Measurements from ENCODE around the gene ARHGEF2. TPM values are rescaled to one million over a fixed set of nuclear protein-coding genes. Genes with fewer than 3 reads are reported as not detected.

The ARHGEF2 gene
- total and polyA plus RNA-seq, 9 donors = 36.3 to 221 (median 63.3) TPM

DNA sequence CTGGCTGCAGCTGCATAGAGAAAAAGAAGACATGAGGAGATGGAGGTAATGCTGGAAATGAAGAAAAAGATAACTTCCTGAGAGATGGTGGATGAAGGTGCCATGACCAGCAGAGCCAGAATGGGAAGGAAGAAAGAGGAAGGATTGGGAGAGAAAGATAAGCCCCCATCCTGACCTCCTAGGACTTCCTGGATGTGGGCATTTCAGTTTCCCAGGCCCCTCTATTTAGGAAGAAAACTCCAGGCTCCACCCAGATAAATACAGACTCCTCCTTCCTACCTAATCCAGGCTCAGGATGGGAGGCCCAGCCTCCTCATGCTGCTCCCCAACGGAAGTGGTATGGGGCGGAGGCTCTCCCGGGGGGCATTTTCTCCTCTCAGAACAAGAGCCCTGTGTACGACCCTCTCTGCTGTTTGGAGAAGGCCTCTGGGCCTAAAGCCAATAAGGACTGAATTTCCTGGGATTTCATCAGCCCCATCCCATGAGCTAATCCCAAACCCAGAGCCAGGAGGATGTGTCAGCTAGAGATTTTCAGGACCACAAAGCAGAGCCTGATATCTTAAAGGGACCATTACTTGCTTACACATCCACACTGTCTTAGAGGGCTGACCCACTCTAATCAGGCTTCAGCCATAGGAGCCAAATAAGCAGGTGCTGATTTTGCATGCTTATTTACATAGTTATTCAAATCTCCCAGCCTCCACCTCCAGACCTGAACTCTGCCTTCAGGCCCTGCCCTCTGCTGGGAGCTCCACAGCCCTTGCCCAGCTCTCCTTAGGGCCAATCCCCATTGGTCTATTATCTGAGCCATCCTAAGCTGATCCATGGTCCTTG, 5.1 kb upstream of the ARHGEF2 start:
- intact Hi-C loops (cut with DNase I) = no loop called here
- Histone ChIP-seq H3K27me3 (no peaks in the 10 kb centered on the region), H3K27ac (peak overlapping the region; percentile 20 to 45), H3K9me3 (no peaks in the 10 kb centered on the region), H3K4me1 (ENCODE audit: insufficient read depth) (peaks cover 11% of the 10 kb centered on the region), H3K36me3 (no peaks in the 10 kb centered on the region), H3K4me3 (peak overlapping the region; percentile 12)
- peak in 4 of 5 donors; percentile 46 to 74 (median 56) for DNase-seq
- 7 to 24% (median 17%) methylated on average over 4 of the region's 4 CpGs for WGBS, 3 donors
- TF ChIP-seq POLR2A (IDR thresholded peaks at IDR 0.05) (no peak), CTCF (IDR thresholded peaks at IDR 0.05) (no peak), EP300 (IDR thresholded peaks at IDR 0.05) (no peak)

GRCh38 chr1:155982106-155982505, 3.8 kb upstream of the ARHGEF2 start:
- Histone ChIP-seq H3K27me3 (no peaks in the 10 kb centered on the region), H3K36me3 (no peaks in the 10 kb centered on the region), H3K4me1 (ENCODE audit: insufficient read depth) (peaks cover 12% of the 10 kb centered on the region), H3K4me3 (no peak overlapping the region), H3K9me3 (no peaks in the 10 kb centered on the region), H3K27ac (no peak overlapping the region)
- intact Hi-C loops (cut with DNase I) = no loop called here
- TF ChIP-seq EP300 (IDR thresholded peaks at IDR 0.05) (no peak), CTCF (IDR thresholded peaks at IDR 0.05) (no peak), POLR2A (IDR thresholded peaks at IDR 0.05) (no peak)
- DNase-seq = no peak
- WGBS, 3 donors = 49 to 69% (median 64%) methylated on average over 7 of the region's 7 CpGs

GRCh38 chr1:155981266-155982088, 3.1 kb upstream of the ARHGEF2 start:
- intact Hi-C loops (cut with DNase I) = no loop called here
- WGBS, 3 donors = 63 to 71% (median 66%) methylated on average over 6 of the region's 6 CpGs
- Histone ChIP-seq H3K27ac (no peak overlapping the region), H3K36me3 (no peaks in the 10 kb centered on the region), H3K9me3 (no peaks in the 10 kb centered on the region), H3K4me1 (ENCODE audit: insufficient read depth) (peaks cover 13% of the 10 kb centered on the region), H3K27me3 (no peaks in the 10 kb centered on the region), H3K4me3 (peak overlapping the region; percentile 5)
- no peak for DNase-seq
- TF ChIP-seq POLR2A (IDR thresholded peaks at IDR 0.05) = no peak
- no peak for TF ChIP-seq EP300 (IDR thresholded peaks at IDR 0.05)
- no peak for TF ChIP-seq CTCF (IDR thresholded peaks at IDR 0.05)

DNA sequence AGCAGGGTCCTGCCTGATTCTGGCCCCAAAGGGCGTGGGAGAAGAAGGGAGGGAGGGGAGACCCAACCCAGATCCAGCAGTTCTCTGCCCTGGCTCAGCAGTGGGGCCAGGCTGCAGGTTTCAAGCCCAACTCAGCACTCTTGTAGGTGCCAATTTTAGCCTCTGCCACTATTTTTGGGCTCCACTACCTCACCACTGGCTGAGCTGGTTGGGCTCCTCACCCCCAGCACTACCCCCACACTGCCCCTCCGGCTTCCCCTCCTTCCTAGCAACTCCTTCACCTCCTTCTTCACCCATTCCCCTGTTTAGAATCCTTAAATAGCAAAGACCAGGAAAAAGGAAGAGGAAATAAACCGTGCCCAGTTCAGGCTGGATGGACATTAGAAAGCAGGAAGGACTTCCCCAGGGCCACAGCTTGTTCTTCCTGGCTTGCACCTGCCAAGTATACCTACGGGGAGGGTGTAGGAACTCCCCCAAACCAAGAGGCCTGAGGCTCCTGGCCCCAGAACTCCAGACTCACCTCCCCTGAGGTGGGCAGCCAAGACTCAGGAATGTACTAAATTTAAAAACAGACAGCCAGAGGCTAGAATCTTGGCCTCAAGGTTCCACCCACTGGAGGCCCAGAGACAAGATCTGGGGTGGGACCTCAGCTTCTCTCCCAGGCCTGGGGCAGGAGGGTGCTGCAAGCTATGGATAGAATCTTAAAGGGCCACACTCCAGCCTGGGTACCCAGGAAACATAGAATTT, 1.4 kb upstream of the ARHGEF2 start:
- DNase-seq = no peak
- WGBS, 3 donors = 36 to 61% (median 49%) methylated on average over 4 of the region's 4 CpGs
- Histone ChIP-seq H3K27me3 (no peaks in the 10 kb centered on the region), H3K36me3 (no peaks in the 10 kb centered on the region), H3K27ac (peak overlapping the region; percentile 75 to 91), H3K4me3 (peak overlapping the region; percentile 78), H3K9me3 (no peaks in the 10 kb centered on the region), H3K4me1 (ENCODE audit: insufficient read depth) (peaks cover 25% of the 10 kb centered on the region)
- intact Hi-C loops (cut with DNase I) = loop anchor here (5.0 kb wide), 2 partner anchors 37 to 117 kb away; partner anchors contain the start of gene RXFP4 (in 4 of the 4)
- TF ChIP-seq CTCF (IDR thresholded peaks at IDR 0.05) (no peak), POLR2A (IDR thresholded peaks at IDR 0.05) (no peak), EP300 (IDR thresholded peaks at IDR 0.05) (no peak)

Data from ovary (tissue), 9 donors.